GM23338 (cell line): ENCODE data around the gene EGLN2.

Experiments
- CREB1 ChIP-seq: fragments of 250-450 bp; sonication (Bioruptor Pico); IDR thresholded peaks from 2 replicates; pipeline ENCODE4 v1.5.0; 2020; ENCODE audit warnings: low read depth, mild to moderate bottlenecking, moderate library complexity
- CTCF ChIP-seq, 2 experiments: fragments of 200-600 bp in 1 of 2; sonication (generic) in 1 of 2; conservative IDR thresholded peaks; 2 replicates each; pipeline versions ENCODE4 v1.5.1 to v1.6.1; 2016 to 2017; ENCODE audit warnings: antibody characterized with exemption in 2 of 2, low read depth in 2 of 2, mild to moderate bottlenecking in 2 of 2, moderate library complexity in 1 of 2
- ETS1 ChIP-seq: IDR thresholded peaks from 2 replicates; pipeline ENCODE4 v1.6.1; 2016; ENCODE audit warnings: antibody characterized with exemption
- EZH2 ChIP-seq: fragments of 200-600 bp; sonication (generic); IDR thresholded peaks from one replicate; pipeline ENCODE4 v1.8.0; 2017; ENCODE audit warnings: antibody characterized with exemption, mild to moderate bottlenecking, low read depth; ENCODE audit not compliant: unreplicated experiment
- EZH2phosphoT487 ChIP-seq: fragments of 200-600 bp; sonication (generic); IDR thresholded peaks from one replicate; pipeline ENCODE4 v1.8.1; 2018; ENCODE audit warnings: antibody characterized with exemption; ENCODE audit not compliant: unreplicated experiment
- JUNB ChIP-seq: IDR thresholded peaks from one replicate; pipeline ENCODE4 v1.6.1; 2016; ENCODE audit warnings: antibody characterized with exemption; ENCODE audit not compliant: unreplicated experiment
- NANOG ChIP-seq: IDR thresholded peaks from 2 replicates; pipeline ENCODE4 v1.6.1; 2016; ENCODE audit warnings: antibody characterized with exemption, borderline replicate concordance
- POLR2AphosphoS5 ChIP-seq: IDR thresholded peaks from 2 replicates; pipeline ENCODE4 v1.6.1; 2016; ENCODE audit warnings: antibody characterized with exemption, low read depth
- STAT1 ChIP-seq: IDR thresholded peaks from one replicate; pipeline ENCODE4 v1.6.1; 2016; ENCODE audit warnings: antibody characterized with exemption; ENCODE audit not compliant: unreplicated experiment
- ZNF114 ChIP-seq: fragments of 250-450 bp; sonication (Bioruptor Pico); IDR thresholded peaks from 2 replicates; pipeline ENCODE4 v1.5.0; 2020; ENCODE audit warnings: mild to moderate bottlenecking, moderate library complexity
- ZNF331 ChIP-seq: fragments of 250-450 bp; sonication (Bioruptor Pico); IDR thresholded peaks from 2 replicates; pipeline ENCODE4 v1.5.0; 2020; ENCODE audit warnings: low read depth, mild to moderate bottlenecking, moderate library complexity
- ZNF462 ChIP-seq: fragments of 250-450 bp; sonication (Bioruptor Pico); IDR thresholded peaks from 2 replicates; pipeline ENCODE4 v1.5.0; 2020; ENCODE audit warnings: mild to moderate bottlenecking, moderate library complexity
- TF ChIP-seq, protein P1 (sequence below): IDR thresholded peaks from one replicate; pipeline ENCODE4 v1.6.1; 2018; ENCODE audit warnings: antibody characterized with exemption; ENCODE audit not compliant: unreplicated experiment

DNA sequence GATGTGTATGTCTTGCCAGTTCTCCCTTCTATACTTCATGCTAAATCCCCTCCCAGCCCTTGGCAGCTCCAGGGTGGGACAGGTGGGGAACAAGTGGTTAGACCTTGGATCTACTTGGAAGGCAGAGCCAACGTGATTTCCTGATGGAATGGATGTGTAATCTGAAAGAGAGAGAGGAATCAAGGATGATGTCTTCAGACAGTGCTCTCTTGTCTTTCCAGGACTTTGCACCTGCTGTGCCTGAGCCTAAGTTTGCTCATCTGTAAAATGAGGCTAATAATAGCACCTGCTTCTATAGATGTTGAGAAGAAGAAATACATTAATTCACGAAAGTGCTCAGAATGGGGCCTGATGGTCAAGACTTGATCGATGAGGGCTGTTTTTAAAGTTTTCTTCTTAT lies 7.0 kb upstream of the EGLN2 start:
- TF ChIP-seq CTCF (conservative IDR thresholded peaks at IDR 0.05; ENCODE audit: low read depth in 2 of 2) (no peak), EZH2phosphoT487 (no peak), EZH2 (no peak), POLR2AphosphoS5 (no peak), JUNB (no peak), CREB1 (CRISPR knock-in tag) (no peak), ZNF114 (CRISPR knock-in tag) (no peak), STAT1 (no peak), ETS1 (no peak), ZNF331 (CRISPR knock-in tag) (no peak), NANOG (no peak), ZNF462 (no peak)
- TF ChIP-seq, protein P1, sequence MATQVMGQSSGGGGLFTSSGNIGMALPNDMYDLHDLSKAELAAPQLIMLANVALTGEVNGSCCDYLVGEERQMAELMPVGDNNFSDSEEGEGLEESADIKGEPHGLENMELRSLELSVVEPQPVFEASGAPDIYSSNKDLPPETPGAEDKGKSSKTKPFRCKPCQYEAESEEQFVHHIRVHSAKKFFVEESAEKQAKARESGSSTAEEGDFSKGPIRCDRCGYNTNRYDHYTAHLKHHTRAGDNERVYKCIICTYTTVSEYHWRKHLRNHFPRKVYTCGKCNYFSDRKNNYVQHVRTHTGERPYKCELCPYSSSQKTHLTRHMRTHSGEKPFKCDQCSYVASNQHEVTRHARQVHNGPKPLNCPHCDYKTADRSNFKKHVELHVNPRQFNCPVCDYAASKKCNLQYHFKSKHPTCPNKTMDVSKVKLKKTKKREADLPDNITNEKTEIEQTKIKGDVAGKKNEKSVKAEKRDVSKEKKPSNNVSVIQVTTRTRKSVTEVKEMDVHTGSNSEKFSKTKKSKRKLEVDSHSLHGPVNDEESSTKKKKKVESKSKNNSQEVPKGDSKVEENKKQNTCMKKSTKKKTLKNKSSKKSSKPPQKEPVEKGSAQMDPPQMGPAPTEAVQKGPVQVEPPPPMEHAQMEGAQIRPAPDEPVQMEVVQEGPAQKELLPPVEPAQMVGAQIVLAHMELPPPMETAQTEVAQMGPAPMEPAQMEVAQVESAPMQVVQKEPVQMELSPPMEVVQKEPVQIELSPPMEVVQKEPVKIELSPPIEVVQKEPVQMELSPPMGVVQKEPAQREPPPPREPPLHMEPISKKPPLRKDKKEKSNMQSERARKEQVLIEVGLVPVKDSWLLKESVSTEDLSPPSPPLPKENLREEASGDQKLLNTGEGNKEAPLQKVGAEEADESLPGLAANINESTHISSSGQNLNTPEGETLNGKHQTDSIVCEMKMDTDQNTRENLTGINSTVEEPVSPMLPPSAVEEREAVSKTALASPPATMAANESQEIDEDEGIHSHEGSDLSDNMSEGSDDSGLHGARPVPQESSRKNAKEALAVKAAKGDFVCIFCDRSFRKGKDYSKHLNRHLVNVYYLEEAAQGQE = no peak
